HCT116 (cell line): ENCODE results near the gene MMD.

Experiments
- JUND ChIP-seq: IDR thresholded peaks from 2 replicates; pipeline ENCODE4 v1.6.1; 2012
- POLR2A ChIP-seq: IDR thresholded peaks from 2 replicates; pipeline ENCODE4 v1.7.0; 2011; ENCODE audit warnings: borderline replicate concordance; ENCODE audit not compliant: insufficient read depth, insufficient read length; ENCODE audit errors: extremely low read depth
- POLR2AphosphoS5 ChIP-seq: IDR thresholded peaks from 2 replicates; pipeline ENCODE4 v1.6.1; 2011; ENCODE audit warnings: mild to moderate bottlenecking, low read depth, low read length, moderate library complexity
- RAD21 ChIP-seq: IDR thresholded peaks from 2 replicates; pipeline ENCODE4 v1.6.1; 2012; ENCODE audit warnings: low read depth, mild to moderate bottlenecking
- REST ChIP-seq: IDR thresholded peaks from 2 replicates; pipeline ENCODE4 v1.6.1; 2012; ENCODE audit warnings: low read depth
- YY1 ChIP-seq: IDR thresholded peaks from 2 replicates; pipeline ENCODE4 v1.6.1; 2011; ENCODE audit warnings: low read length, low read depth, moderate library complexity, mild to moderate bottlenecking; ENCODE audit not compliant: insufficient replicate concordance; ENCODE audit errors: extremely low read depth
- TF ChIP-seq, protein P1 (sequence below): IDR thresholded peaks from 2 replicates; pipeline ENCODE4 v1.6.1; 2012

- TF ChIP-seq, protein P1, sequence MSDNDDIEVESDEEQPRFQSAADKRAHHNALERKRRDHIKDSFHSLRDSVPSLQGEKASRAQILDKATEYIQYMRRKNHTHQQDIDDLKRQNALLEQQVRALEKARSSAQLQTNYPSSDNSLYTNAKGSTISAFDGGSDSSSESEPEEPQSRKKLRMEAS = no peak
- TF ChIP-seq JUND = no peak
- no peak for TF ChIP-seq POLR2AphosphoS5
- TF ChIP-seq RAD21 = no peak
- TF ChIP-seq REST = no peak
- no peak for TF ChIP-seq YY1
- no peak for TF ChIP-seq POLR2A
Measured at GRCh38 chr17:55402374-55402773, 19.3 kb downstream of the MMD start.
